Body of pancreas (tissue), 4 donors: ENCODE results near the gene ACACA. TPM values are rescaled to one million over a fixed set of nuclear protein-coding genes. Genes with fewer than 3 reads are reported as not detected.

Source experiments
- ATAC-seq: fragments of 150-250 bp; one replicate; pipeline ENCODE4 v1.9.1; 2016
- DNase-seq, 4 donors: peaks; one replicate each; pipeline ENCODE4 v3.0.0-alpha.2; 2019
- H3K27ac ChIP-seq, 4 donors: fragments of 200-600 bp; sonication (generic); 1 replicate in 3 of 4; 2 replicates in 1 of 4; pipeline versions ENCODE4 v1.5.1 to v1.6.1; 2016 to 2019; ENCODE audit warnings: mild to moderate bottlenecking in 1 of 4, mixed read lengths in 1 of 4, moderate library complexity in 1 of 4
- H3K27me3 ChIP-seq, 2 donors: fragments of 200-600 bp; sonication (generic); one replicate each; pipeline ENCODE4 v1.6.0; 2016; ENCODE audit warnings: mild to moderate bottlenecking in 1 of 2
- H3K36me3 ChIP-seq, 2 donors: fragments of 200-600 bp; sonication (generic); replicated peaks in 1 of 2; 2 replicates each; pipeline ENCODE4 v1.5.1; 2016; ENCODE audit warnings: low read depth in 2 of 2; ENCODE audit not compliant: insufficient read depth in 1 of 2
- H3K4me1 ChIP-seq: fragments of 200-600 bp; sonication (generic); one replicate; pipeline ENCODE4 v1.6.0; 2016
- H3K4me3 ChIP-seq, 2 donors: fragments of 200-600 bp; sonication (generic); 1 replicate in 1 of 2; 2 replicates in 1 of 2; pipeline ENCODE4 v1.5.1; 2016 to 2019
- H3K9me3 ChIP-seq, 3 donors: fragments of 200-600 bp; sonication (generic); 1 replicate in 2 of 3; 2 replicates in 1 of 3; pipeline ENCODE4 v1.5.1; 2016
- CTCF ChIP-seq, 7 experiments: fragments of 450-650 bp in 4 of 7; fragments of 200-600 bp in 3 of 7; sonication (generic) in 3 of 7; IDR thresholded peaks; one replicate each; pipeline ENCODE4 v1.5.1; 2016 to 2019; ENCODE audit warnings: antibody characterized with exemption in 7 of 7
- POLR2A ChIP-seq, 3 donors: fragments of 450-650 bp; IDR thresholded peaks; one replicate each; pipeline ENCODE4 v1.6.1; 2016; ENCODE audit warnings: antibody characterized with exemption in 3 of 3, mild to moderate bottlenecking in 2 of 3
- WGBS, 2 donors: methylation state at CpG; one replicate each; pipeline ENCODE4 v1.1.5; 2017; 5-methylcytosine and 5-hydroxymethylcytosine counted together
- intact Hi-C: fragments of 100-400 bp; cut with DNase I; formaldehyde crosslinking; loops from one replicate; pipeline ENCODE4 v1.15.1; 2023
- total RNA-seq, 2 donors: library from RNA; depleted of rRNA; stranded (reverse); fragments of >200 nt; gene quantifications; one replicate each; pipeline ENCODE4 v1.1.0, GENCODE V29; 2016

Gene ACACA
- total RNA-seq, 2 donors from 2014 or later = 9.1 to 49.1 TPM

- 80 to 82% methylated on average over 8 of the region's 8 CpGs for WGBS, 2 donors
- DNase-seq (no peak), ATAC-seq (no peak)
- Histone ChIP-seq H3K4me1 (no peaks in the 10 kb centered on the region), H3K9me3 (no peaks in the 10 kb centered on the region), H3K27me3 (no peaks in the 10 kb centered on the region), H3K27ac (no peak overlapping the region), H3K4me3 (no peak overlapping the region), H3K36me3 (no peaks in the 10 kb centered on the region)
- no peak for TF ChIP-seq POLR2A (IDR thresholded peaks at IDR 0.05)
- no peak for TF ChIP-seq CTCF (IDR thresholded peaks at IDR 0.05)
- intact Hi-C loops = no loop called here
Observed at GRCh38 chr17:37064956-37065355, 341.7 kb downstream of the ACACA start.

- H3K27me3 ChIP-seq = no peaks in the 10 kb centered on the region
- no peak overlapping the region for H3K4me3 ChIP-seq
- intact Hi-C loops = no loop called here
- no peak for ATAC-seq
- no peak for DNase-seq
- TF ChIP-seq POLR2A (IDR thresholded peaks at IDR 0.05) = no peak
- no peak for TF ChIP-seq CTCF (IDR thresholded peaks at IDR 0.05)
- no peak overlapping the region for H3K27ac ChIP-seq
- 43 to 47% methylated on average over 10 to 11 of the region's 11 CpGs for WGBS, 2 donors
- H3K9me3 ChIP-seq = no peaks in the 10 kb centered on the region
- H3K36me3 ChIP-seq = no peaks in the 10 kb centered on the region
- H3K4me1 ChIP-seq = no peaks in the 10 kb centered on the region
Observed at GRCh38 chr17:37064206-37064605, 342.4 kb downstream of the ACACA start.

GRCh38 chr17:37062021-37062420 lies 344.6 kb downstream of the ACACA start:
- 65 to 67% methylated on average over 9 of the region's 9 CpGs for WGBS, 2 donors
- Histone ChIP-seq H3K27ac (no peak overlapping the region), H3K4me3 (no peak overlapping the region), H3K27me3 (no peaks in the 10 kb centered on the region), H3K36me3 (peaks cover 0 to 2% of the 10 kb centered on the region in 2 donors), H3K9me3 (no peaks in the 10 kb centered on the region), H3K4me1 (no peaks in the 10 kb centered on the region)
- intact Hi-C loops = no loop called here
- ATAC-seq (no peak), DNase-seq (no peak)
- TF ChIP-seq CTCF (IDR thresholded peaks at IDR 0.05) (no peak), POLR2A (IDR thresholded peaks at IDR 0.05) (no peak)

- Histone ChIP-seq H3K27ac (no peak overlapping the region), H3K4me1 (no peaks in the 10 kb centered on the region), H3K36me3 (peaks cover 0 to 10% of the 10 kb centered on the region in 2 donors), H3K9me3 (no peaks in the 10 kb centered on the region), H3K27me3 (no peaks in the 10 kb centered on the region), H3K4me3 (no peak overlapping the region)
- TF ChIP-seq CTCF (IDR thresholded peaks at IDR 0.05) = no peak
- TF ChIP-seq POLR2A (IDR thresholded peaks at IDR 0.05) = no peak
- ATAC-seq (no peak), DNase-seq (no peak)
- intact Hi-C loops = no loop called here
- WGBS, 2 donors = 32 to 45% methylated on average over 7 of the region's 7 CpGs
Observed at GRCh38 chr17:37060928-37061327, 345.7 kb downstream of the ACACA start.

- ATAC-seq = no peak
- TF ChIP-seq POLR2A (IDR thresholded peaks at IDR 0.05) = no peak
- TF ChIP-seq CTCF (IDR thresholded peaks at IDR 0.05) = no peak
- 66 to 77% methylated on average over 6 of the region's 6 CpGs for WGBS, 2 donors
- H3K9me3 ChIP-seq = no peaks in the 10 kb centered on the region
- intact Hi-C loops = no loop called here
- no peak for DNase-seq
- no peaks in the 10 kb centered on the region for H3K4me1 ChIP-seq
- H3K36me3 ChIP-seq = peaks cover 0 to 10% of the 10 kb centered on the region in 2 donors
- H3K27me3 ChIP-seq = no peaks in the 10 kb centered on the region
- no peak overlapping the region for H3K27ac ChIP-seq
- H3K4me3 ChIP-seq = no peak overlapping the region
Observed at GRCh38 chr17:37060094-37060493, 346.5 kb downstream of the ACACA start.
